HG02571 (cell line): ENCODE results near the gene GMCL2.
"Not testable (repeated sequence)": the region's sequence is repeated elsewhere in the genome, so short reads cannot be mapped to it uniquely, and the experiment has no call there.

Experiments
- ATAC-seq: cut with Tn5 transposase; IDR thresholded peaks from one replicate; pipeline ENCODE4 v1.9.1; 2021; ENCODE audit warnings: mild to moderate bottlenecking, moderate library complexity; ENCODE audit not compliant: unreplicated experiment

Gene GMCL2

GRCh38 chr5:178207183-178207916, 20.2 kb upstream of the GMCL2 start:
- no peak for ATAC-seq

GRCh38 chr5:178206166-178207101, 19.3 kb upstream of the GMCL2 start:
- ATAC-seq = no peak

GRCh38 chr5:178205749-178206047, 18.5 kb upstream of the GMCL2 start:
- ATAC-seq = no peak

- ATAC-seq = peak; percentile 47
Observed at GRCh38 chr5:178204935-178205748, 18.0 kb upstream of the GMCL2 start.

- ATAC-seq = peak; percentile 92
Observed at GRCh38 chr5:178204182-178204934, 17.2 kb upstream of the GMCL2 start, which contains the start of gene HNRNPAB. TSS of gene HNRNPAB (plus strand) at chr5:178204533. CDS start at chr5:178204838, 305 bp downstream.

GRCh38 chr5:178203670-178204181, 16.6 kb upstream of the GMCL2 start:
- no peak for ATAC-seq

GRCh38 chr5:178202541-178202940, 15.4 kb upstream of the GMCL2 start:
- ATAC-seq = no peak

- no peak for ATAC-seq
Observed at GRCh38 chr5:178201927-178202235, 14.7 kb upstream of the GMCL2 start.

GRCh38 chr5:178201221-178201926, 14.2 kb upstream of the GMCL2 start:
- no peak for ATAC-seq

GRCh38 chr5:178199581-178200434, 12.6 kb upstream of the GMCL2 start:
- ATAC-seq = no peak

- ATAC-seq = no peak
Observed at GRCh38 chr5:178198706-178199105, 11.5 kb upstream of the GMCL2 start.

- not testable (repeated sequence) for ATAC-seq
Observed at GRCh38 chr5:178198151-178198550, 11.0 kb upstream of the GMCL2 start.

GRCh38 chr5:178196986-178197385, 9.8 kb upstream of the GMCL2 start:
- no peak for ATAC-seq

GRCh38 chr5:178196281-178196812, 9.2 kb upstream of the GMCL2 start:
- no peak for ATAC-seq

- no peak for ATAC-seq
Observed at GRCh38 chr5:178194026-178194425, 6.9 kb upstream of the GMCL2 start.

GRCh38 chr5:178193251-178193809, 6.2 kb upstream of the GMCL2 start:
- no peak for ATAC-seq

GRCh38 chr5:178192787-178193186, 5.6 kb upstream of the GMCL2 start:
- no peak for ATAC-seq

- ATAC-seq = no peak
Observed at GRCh38 chr5:178192244-178192643, 5.1 kb upstream of the GMCL2 start.
